IPS-NIHi7 (cell line): ENCODE data around the gene UHMK1.
"Not testable (repeated sequence)": the region's sequence is repeated elsewhere in the genome, so short reads cannot be mapped to it uniquely, and the experiment has no call there.

Source experiments
- DNase-seq: peaks from one replicate; pipeline ENCODE4 v3.0.0; 2012; ENCODE audit warnings: mixed read lengths; ENCODE audit errors: extremely low spot score

Gene UHMK1

DNA sequence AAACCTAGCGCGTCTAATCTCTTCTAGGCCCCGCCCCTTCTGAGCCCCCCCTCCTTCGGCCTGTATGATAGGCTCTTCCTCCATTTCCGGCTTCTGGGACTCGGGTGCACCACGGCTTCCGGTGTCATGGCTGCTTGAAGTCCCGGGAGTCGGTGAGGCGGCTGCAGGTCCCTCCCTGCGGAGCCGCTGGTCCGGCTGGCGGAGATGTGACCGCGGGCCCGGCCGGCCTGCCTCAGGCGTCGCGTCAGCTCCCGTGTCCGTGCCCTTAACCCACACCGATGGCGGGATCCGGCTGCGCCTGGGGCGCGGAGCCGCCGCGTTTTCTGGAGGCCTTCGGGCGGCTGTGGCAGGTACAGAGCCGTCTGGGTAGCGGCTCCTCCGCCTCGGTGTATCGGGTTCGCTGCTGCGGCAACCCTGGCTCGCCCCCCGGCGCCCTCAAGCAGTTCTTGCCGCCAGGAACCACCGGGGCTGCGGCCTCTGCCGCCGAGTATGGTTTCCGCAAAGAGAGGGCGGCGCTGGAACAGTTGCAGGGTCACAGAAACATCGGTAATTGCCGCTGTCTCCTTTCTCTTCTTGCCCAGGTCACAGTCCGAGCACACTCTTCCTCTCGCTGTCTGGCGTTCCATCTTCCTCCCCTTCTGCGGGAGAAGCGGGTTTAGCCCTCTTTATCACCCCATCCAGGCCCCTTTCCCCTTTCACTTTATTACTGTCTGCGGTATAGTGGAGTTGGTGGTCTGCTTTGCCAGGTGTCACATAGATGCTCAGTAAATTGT lies at the start of gene UHMK1:
Gene UHMK1 (plus strand): TSS at position 96 of the 773 bp plus-strand sequence. CDS start 183 bp downstream, at position 279.
- peak; percentile 95 for DNase-seq

GRCh38 chr1:162454361-162454760 lies 43.3 kb upstream of the UHMK1 start:
- not testable (repeated sequence) for DNase-seq

GRCh38 chr1:162456323-162456722 lies 41.3 kb upstream of the UHMK1 start:
- DNase-seq, result no peak

DNA sequence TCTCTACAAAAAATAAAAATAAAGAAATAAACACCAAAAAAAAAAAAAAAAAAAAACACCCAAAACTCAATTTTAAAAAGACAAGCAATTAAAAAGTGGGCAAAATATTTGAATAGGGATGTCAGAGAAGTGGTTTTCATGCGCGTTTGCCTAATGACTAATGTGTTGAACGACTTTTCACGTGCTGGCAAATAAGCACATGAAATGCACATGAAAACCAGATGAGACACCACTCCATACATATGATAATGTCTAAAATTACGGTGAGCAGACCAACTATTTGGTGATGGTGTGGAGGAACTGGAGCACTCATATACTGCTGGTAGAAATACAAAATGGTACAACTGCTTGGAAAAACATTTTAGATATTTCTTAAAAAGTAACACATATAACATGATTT lies 39.4 kb upstream of the UHMK1 start:
- DNase-seq, result no peak

- DNase-seq, result not testable (repeated sequence)
These were observed 35.2 kb upstream of the UHMK1 start for GRCh38 chr1:162462425-162462824.

DNA sequence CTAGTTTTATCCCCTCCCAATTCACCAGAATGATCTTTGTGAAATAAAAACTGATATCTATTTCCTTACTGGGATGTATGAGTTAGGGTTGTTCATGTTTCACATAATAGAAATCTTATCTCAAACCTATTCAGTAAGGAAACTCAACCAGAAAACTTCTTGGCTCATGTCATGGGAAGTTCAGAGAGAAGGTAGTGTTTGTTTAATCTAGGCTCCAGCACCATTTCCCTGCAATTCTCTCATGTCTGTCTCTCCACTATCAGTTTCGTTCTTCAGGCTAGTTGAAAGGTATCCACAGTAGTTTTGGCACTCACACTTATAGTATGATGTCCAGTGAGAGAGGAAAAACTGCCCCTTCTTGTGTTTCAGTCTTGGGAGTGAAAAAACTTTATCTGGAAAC lies 34.6 kb upstream of the UHMK1 start:
- DNase-seq, result no peak

- DNase-seq, result no peak
These were observed 30.8 kb upstream of the UHMK1 start for GRCh38 chr1:162466797-162467196.

GRCh38 chr1:162470216-162470615 lies 27.4 kb upstream of the UHMK1 start:
- DNase-seq, result no peak

- peak; percentile 54 for DNase-seq
These were observed 26.2 kb upstream of the UHMK1 start for GRCh38 chr1:162471290-162471853.

GRCh38 chr1:162475089-162475488 lies 22.5 kb upstream of the UHMK1 start:
- DNase-seq, result no peak

DNA sequence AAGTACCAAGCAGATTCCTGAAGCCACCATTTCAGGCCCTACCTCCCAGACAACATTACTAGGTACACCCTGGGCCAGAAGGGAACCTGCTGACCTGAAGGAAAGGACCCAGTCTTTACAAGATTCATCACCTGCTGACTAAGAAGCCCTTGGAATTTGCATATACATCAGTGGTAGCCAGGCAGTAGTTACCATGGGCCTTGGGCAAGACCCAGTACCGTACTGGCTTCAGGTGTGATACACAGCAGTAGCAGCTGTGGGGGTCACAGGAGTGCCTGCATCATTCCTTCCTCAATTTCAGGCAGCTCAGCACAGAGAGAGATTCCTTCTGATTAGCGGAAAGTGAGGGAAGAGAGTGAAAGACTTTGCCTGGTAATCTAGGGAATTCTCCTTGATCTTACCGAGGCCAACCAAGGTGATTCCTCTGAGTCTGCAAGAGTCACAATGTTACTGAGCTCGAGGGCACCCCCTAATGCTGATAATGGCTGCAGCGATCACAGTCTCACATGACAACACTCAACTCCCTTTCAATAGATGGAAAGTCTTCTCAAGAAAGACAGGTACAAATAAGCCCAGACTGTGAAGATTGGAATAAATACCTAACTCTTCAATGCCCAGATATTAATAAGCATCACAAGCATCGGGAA lies 22.0 kb upstream of the UHMK1 start:
- DNase-seq, result peak; percentile 62

DNA sequence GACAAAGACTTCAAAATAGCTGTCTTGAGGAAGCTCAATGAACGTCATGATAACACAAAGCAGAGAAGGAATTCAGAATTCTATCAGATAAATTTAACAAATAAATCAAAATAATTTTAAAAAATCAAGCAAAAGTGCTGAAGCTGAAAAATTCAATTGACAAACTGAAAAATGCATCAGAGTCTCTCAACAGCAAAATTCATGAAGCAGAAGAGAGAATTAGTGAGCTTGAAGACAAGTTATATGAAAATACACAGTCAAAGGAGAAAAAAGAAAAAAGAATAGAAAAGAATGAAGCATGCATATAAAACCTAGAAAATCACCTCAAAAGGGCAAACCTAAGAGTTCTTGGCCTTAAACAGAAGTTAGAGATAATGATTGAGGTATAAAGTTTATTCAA lies 21.0 kb upstream of the UHMK1 start:
- DNase-seq, result no peak

DNA sequence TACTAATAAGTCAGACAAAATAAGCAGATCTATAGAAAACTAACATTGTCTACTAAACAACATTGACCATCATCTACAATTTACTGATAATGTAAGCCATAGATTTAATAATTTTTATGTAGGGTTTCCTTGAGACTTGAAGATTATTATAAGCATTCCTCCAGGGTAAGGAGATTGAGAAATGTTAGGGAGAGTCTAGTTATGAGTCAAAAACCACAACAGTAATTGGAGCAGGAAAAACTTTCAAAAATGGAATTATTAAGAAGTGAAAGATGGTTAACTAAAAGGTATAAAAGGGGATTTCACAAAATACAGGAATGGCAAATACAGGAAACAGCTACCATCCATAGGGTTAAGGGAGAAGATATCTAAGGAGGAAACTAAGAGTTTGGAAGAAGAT lies 12.4 kb upstream of the UHMK1 start:
- no peak for DNase-seq

GRCh38 chr1:162487241-162487640 lies 10.4 kb upstream of the UHMK1 start:
- DNase-seq, result no peak

DNA sequence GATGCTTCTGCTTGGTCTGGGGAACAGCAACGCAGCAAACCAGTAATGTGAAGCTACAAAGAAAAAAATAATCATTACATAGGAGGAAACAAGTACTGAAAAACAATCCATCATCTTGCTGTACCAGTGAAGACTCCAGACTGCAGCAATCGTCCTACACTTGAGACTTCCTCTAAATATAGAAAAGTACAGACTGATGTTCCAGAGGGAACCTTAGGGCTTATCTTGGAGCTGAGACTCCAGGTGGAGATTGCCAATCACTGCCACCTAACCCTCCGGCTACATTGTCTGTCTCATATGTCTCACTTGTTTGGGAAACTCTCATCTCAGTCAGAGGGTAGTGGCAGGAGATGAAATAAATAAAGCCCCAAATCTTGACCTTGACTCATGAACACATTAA lies 9.4 kb upstream of the UHMK1 start:
- no peak for DNase-seq

GRCh38 chr1:162495531-162496233 lies 1.9 kb upstream of the UHMK1 start:
- DNase-seq, result not testable (repeated sequence)

- no peak for DNase-seq
These were observed 405 bp upstream of the UHMK1 start for GRCh38 chr1:162497104-162497722.

DNA sequence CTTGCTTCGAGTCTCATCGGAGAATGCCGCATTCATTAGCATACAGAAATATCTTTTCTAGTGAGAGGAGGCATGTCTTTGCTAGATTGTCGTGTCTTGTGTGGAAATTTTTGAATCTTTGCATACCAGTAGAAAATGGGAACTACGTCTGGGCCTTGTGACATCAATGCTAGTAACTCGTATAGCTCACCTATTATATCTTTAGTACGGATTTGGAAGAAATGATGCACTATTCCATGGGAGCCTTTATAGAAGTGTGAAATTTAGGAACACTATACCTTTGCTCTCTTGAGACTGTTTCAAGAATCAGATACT lies 835 bp downstream of the UHMK1 start:
- DNase-seq, result no peak

DNA sequence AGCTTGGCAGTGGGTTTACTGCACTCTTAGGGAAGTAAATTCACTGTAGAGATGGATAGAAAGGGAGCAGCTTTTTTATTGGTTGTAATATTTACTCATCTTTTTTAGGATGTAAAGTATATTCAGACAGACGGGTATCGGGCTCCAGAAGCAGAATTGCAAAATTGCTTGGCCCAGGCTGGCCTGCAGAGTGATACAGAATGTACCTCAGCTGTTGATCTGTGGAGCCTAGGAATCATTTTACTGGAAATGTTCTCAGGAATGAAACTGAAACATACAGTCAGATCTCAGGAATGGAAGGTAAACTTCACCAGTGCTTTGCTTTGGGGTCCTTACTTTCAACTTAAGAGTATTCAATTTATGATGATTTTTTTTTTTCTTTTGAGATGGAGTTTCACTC lies 3.2 kb downstream of the UHMK1 start:
- no peak for DNase-seq

- no peak for DNase-seq
These were observed 4.5 kb downstream of the UHMK1 start for GRCh38 chr1:162502077-162502476.

DNA sequence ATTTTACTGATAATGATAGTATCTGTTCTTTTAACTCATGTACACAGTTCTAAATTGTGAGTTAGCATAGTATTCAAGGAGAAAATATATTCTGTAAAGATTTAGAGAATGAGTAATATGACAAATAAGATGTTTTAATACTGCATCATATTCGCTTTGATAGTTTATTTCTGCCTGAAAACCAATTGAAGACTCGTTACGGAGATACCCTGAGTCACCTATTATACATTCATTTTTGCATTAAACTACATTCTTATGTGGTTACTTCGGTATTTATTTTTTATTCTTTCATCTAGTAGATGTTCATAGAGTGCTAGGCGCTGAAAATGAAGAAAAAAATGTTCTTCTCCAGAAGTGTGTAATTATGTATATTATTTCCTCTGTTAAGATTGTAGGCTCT lies 5.3 kb downstream of the UHMK1 start:
- no peak for DNase-seq

GRCh38 chr1:162527314-162527713 lies 29.7 kb downstream of the UHMK1 start:
- no peak for DNase-seq
